Stimulated activated memory B cell treated with anti-CD40 and anti-IgM and Interleukin-4, amounts not matched to agents 10 μg/mL and 1 μg/mL and 100 μg/mL, for 72 hours (primary cell): ENCODE results near the gene RAP1GAP2.
"Not testable (repeated sequence)": the region's sequence is repeated elsewhere in the genome, so short reads cannot be mapped to it uniquely, and the experiment has no call there.

ENCODE experiments used
- ATAC-seq: fragments of 150-1000 bp; cut with Tn5 transposase; 2 replicates; pipeline ENCODE4 v1.10.0; 2021
- H3K27ac Mint-ChIP-seq: one replicate; pipeline ENCODE4 v1.8.0; 2022; ENCODE audit warnings: mild to moderate bottlenecking, mixed read lengths
- H3K27me3 Mint-ChIP-seq: one replicate; pipeline ENCODE4 v1.8.0; 2022; ENCODE audit warnings: mixed read lengths
- H3K36me3 Mint-ChIP-seq: one replicate; pipeline ENCODE4 v1.8.0; 2022; ENCODE audit warnings: mixed read lengths
- H3K4me1 Mint-ChIP-seq: one replicate; pipeline ENCODE4 v1.8.0; 2022; ENCODE audit warnings: mixed read lengths
- H3K4me3 Mint-ChIP-seq: one replicate; pipeline ENCODE4 v1.8.0; 2022; ENCODE audit warnings: mild to moderate bottlenecking, moderate library complexity, mixed read lengths
- H3K9me3 Mint-ChIP-seq: one replicate; pipeline ENCODE4 v1.8.0; 2022; ENCODE audit warnings: mixed read lengths

The RAP1GAP2 gene

GRCh38 chr17:2991396-2992180 is 195.3 kb downstream of the RAP1GAP2 start:
- not testable (repeated sequence) for H3K27ac Mint-ChIP-seq, H3K9me3 Mint-ChIP-seq, H3K4me3 Mint-ChIP-seq, H3K36me3 Mint-ChIP-seq, H3K4me1 Mint-ChIP-seq, ATAC-seq, H3K27me3 Mint-ChIP-seq

- H3K36me3 Mint-ChIP-seq: peaks cover 13% of the 10 kb centered on the region
- no peak overlapping the region for H3K4me3 Mint-ChIP-seq
- no peaks in the 10 kb centered on the region for H3K9me3 Mint-ChIP-seq
- H3K27me3 Mint-ChIP-seq: no peaks in the 10 kb centered on the region
- H3K4me1 Mint-ChIP-seq: no peaks in the 10 kb centered on the region
- no peak overlapping the region for H3K27ac Mint-ChIP-seq
- no peak for ATAC-seq
Measured at GRCh38 chr17:2994441-2994840, 198.2 kb downstream of the RAP1GAP2 start.

- Mint-ChIP-seq H3K27ac (no peak overlapping the region), H3K27me3 (no peaks in the 10 kb centered on the region), H3K4me1 (no peaks in the 10 kb centered on the region), H3K4me3 (no peak overlapping the region), H3K36me3 (peaks cover 8% of the 10 kb centered on the region), H3K9me3 (no peaks in the 10 kb centered on the region)
- no peak for ATAC-seq
Measured at GRCh38 chr17:2995377-2995776, 199.1 kb downstream of the RAP1GAP2 start.

- Mint-ChIP-seq H3K27me3 (no peaks in the 10 kb centered on the region), H3K4me1 (no peaks in the 10 kb centered on the region)
Measured at GRCh38 chr17:2995886-2996809, 199.9 kb downstream of the RAP1GAP2 start.

GRCh38 chr17:2996810-2997670 is 200.8 kb downstream of the RAP1GAP2 start:
- Mint-ChIP-seq H3K4me3 (no peak overlapping the region), H3K27me3 (no peaks in the 10 kb centered on the region), H3K9me3 (no peaks in the 10 kb centered on the region), H3K4me1 (peaks cover 6% of the 10 kb centered on the region), H3K36me3 (peaks cover 8% of the 10 kb centered on the region), H3K27ac (peak overlapping the region; percentile 8)
- no peak for ATAC-seq

More at GRCh38 chr17:2995886-2996809, 199.9 kb downstream of the RAP1GAP2 start:
- Mint-ChIP-seq H3K27ac (no peak overlapping the region), H3K36me3 (peaks cover 8% of the 10 kb centered on the region), H3K9me3 (no peaks in the 10 kb centered on the region), H3K4me3 (no peak overlapping the region)
- ATAC-seq: no peak

GRCh38 chr17:2998469-2998901 is 202.2 kb downstream of the RAP1GAP2 start:
- Mint-ChIP-seq H3K4me1 (peaks cover 21% of the 10 kb centered on the region), H3K27ac (peak overlapping the region; percentile 8)
- ATAC-seq, H3K4me3 Mint-ChIP-seq, H3K27me3 Mint-ChIP-seq, H3K36me3 Mint-ChIP-seq, H3K9me3 Mint-ChIP-seq: not testable (repeated sequence)

- H3K27me3 Mint-ChIP-seq: no peaks in the 10 kb centered on the region
- ATAC-seq: peak; percentile 83
- peak overlapping the region; percentile 95 for H3K27ac Mint-ChIP-seq
Measured at GRCh38 chr17:3002538-3003295, 206.5 kb downstream of the RAP1GAP2 start.

GRCh38 chr17:3003296-3004149 is 207.3 kb downstream of the RAP1GAP2 start:
- H3K36me3 Mint-ChIP-seq: peaks cover 14% of the 10 kb centered on the region
- H3K4me3 Mint-ChIP-seq: peak overlapping the region; percentile 66
- H3K27ac Mint-ChIP-seq: peak overlapping the region; percentile 95
- H3K27me3 Mint-ChIP-seq: no peaks in the 10 kb centered on the region
- peak; percentile 79 for ATAC-seq
- H3K4me1 Mint-ChIP-seq: peaks cover 48% of the 10 kb centered on the region
- H3K9me3 Mint-ChIP-seq: no peaks in the 10 kb centered on the region

More at GRCh38 chr17:3002538-3003295, 206.5 kb downstream of the RAP1GAP2 start:
- Mint-ChIP-seq H3K4me3 (peak overlapping the region; percentile 66), H3K9me3 (no peaks in the 10 kb centered on the region), H3K4me1 (peaks cover 48% of the 10 kb centered on the region), H3K36me3 (peaks cover 17% of the 10 kb centered on the region)

- H3K27ac Mint-ChIP-seq: peak overlapping the region; percentile 95
- ATAC-seq: peak; percentile 67
- peaks cover 48% of the 10 kb centered on the region for H3K4me1 Mint-ChIP-seq
- peaks cover 9% of the 10 kb centered on the region for H3K36me3 Mint-ChIP-seq
- H3K9me3 Mint-ChIP-seq: no peaks in the 10 kb centered on the region
- H3K27me3 Mint-ChIP-seq: no peaks in the 10 kb centered on the region
- H3K4me3 Mint-ChIP-seq: peak overlapping the region; percentile 66
Measured at GRCh38 chr17:3004150-3004801, 208.0 kb downstream of the RAP1GAP2 start.

GRCh38 chr17:3004925-3005324 is 208.7 kb downstream of the RAP1GAP2 start:
- Mint-ChIP-seq H3K36me3 (peaks cover 15% of the 10 kb centered on the region), H3K9me3 (no peaks in the 10 kb centered on the region), H3K27ac (peak overlapping the region; percentile 95), H3K27me3 (no peaks in the 10 kb centered on the region), H3K4me3 (peak overlapping the region; percentile 66), H3K4me1 (peaks cover 48% of the 10 kb centered on the region)
- no peak for ATAC-seq

- H3K36me3 Mint-ChIP-seq: peaks cover 15% of the 10 kb centered on the region
Measured at GRCh38 chr17:3005696-3006095, 209.5 kb downstream of the RAP1GAP2 start.

GRCh38 chr17:3006801-3007200 is 210.6 kb downstream of the RAP1GAP2 start:
- peaks cover 44% of the 10 kb centered on the region for H3K4me1 Mint-ChIP-seq
- no peak overlapping the region for H3K27ac Mint-ChIP-seq
- no peaks in the 10 kb centered on the region for H3K9me3 Mint-ChIP-seq
- H3K4me3 Mint-ChIP-seq: no peak overlapping the region
- no peak for ATAC-seq
- H3K36me3 Mint-ChIP-seq: peaks cover 15% of the 10 kb centered on the region
- no peaks in the 10 kb centered on the region for H3K27me3 Mint-ChIP-seq

More at GRCh38 chr17:3005696-3006095, 209.5 kb downstream of the RAP1GAP2 start:
- Mint-ChIP-seq H3K27ac (peak overlapping the region; percentile 95), H3K4me1 (peaks cover 48% of the 10 kb centered on the region), H3K4me3 (no peak overlapping the region), H3K9me3 (no peaks in the 10 kb centered on the region), H3K27me3 (no peaks in the 10 kb centered on the region)
- ATAC-seq: no peak

GRCh38 chr17:3007651-3008121 is 211.4 kb downstream of the RAP1GAP2 start:
- peak overlapping the region; percentile 48 for H3K27ac Mint-ChIP-seq
- H3K4me1 Mint-ChIP-seq: peaks cover 36% of the 10 kb centered on the region
- H3K9me3 Mint-ChIP-seq: no peaks in the 10 kb centered on the region
- peaks cover 15% of the 10 kb centered on the region for H3K36me3 Mint-ChIP-seq
- no peak overlapping the region for H3K4me3 Mint-ChIP-seq
- ATAC-seq: no peak
- H3K27me3 Mint-ChIP-seq: no peaks in the 10 kb centered on the region
